ENCODE data around the gene IL1R1.

IL1R1 gene

DNA sequence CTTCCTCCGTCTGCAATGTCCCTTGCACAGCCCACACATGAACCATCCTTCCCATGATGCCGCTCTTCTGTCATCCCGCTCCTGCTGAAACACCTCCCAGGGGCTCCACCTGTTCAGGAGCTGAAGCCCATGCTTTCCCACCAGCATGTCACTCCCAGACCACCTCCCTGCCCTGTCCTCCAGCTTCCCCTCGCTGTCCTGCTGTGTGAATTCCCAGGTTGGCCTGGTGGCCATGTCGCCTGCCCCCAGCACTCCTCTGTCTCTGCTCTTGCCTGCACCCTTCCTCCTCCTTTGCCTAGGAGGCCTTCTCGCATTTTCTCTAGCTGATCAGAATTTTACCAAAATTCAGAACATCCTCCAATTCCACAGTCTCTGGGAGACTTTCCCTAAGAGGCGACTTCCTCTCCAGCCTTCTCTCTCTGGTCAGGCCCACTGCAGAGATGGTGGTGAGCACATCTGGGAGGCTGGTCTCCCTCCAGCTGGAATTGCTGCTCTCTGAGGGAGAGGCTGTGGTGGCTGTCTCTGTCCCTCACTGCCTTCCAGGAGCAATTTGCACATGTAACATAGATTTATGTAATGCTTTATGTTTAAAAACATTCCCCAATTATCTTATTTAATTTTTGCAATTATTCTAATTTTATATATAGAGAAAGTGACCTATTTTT lies 35.4 kb downstream of the IL1R1 start:
- no peak for DNase-seq

DNA sequence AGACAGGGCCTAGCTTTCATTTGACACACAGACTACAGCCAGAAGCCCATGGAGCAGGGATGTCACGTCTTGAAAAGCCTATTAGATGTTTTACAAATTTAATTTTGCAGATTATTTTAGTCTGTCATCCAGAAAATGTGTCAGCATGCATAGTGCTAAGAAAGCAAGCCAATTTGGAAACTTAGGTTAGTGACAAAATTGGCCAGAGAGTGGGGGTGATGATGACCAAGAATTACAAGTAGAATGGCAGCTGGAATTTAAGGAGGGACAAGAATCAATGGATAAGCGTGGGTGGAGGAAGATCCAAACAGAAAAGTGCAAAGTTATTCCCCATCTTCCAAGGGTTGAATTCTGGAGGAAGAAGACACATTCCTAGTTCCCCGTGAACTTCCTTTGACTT lies 36.5 kb downstream of the IL1R1 start:
- DNase-seq: no peak

DNA sequence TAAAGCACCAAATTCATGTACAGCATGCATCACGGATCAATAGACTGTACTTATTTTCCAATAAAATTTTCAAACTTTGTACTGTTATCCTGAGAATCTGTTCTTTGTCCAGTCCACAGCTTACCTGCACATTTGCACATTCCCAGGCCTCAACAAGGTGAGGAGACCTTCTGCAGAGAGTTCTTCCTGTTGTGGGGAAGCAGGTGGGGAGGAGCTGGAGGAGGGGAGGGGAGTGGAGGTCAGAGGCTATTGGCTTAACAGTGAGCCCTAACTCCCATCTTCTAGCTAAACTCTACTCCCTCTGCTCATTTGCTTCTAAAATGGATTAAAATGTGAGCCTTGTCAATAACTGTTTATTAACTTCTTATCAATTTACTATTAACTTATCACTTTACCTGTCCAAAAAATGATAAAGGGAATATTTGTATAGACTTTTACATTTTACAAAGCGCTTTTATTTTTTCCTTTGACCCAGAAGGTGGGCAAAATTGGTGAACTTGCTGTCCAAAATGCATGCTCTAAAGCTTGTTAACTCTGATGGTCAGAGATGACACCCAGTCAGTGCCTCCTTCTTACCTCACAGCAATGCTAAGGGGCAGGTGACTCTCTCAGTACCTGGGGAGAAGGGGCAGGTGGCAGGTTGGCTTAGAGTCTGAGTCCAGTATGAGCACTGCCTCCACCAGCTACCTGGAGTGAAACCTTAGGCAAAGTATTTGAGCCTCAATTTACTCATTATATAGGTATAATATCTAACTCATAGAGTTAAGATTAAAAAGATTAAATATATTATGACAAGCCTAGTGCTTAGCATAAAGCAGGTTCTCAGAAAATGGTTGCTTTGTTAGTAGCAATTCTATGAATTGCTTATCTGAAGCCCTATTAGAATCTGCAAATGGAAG lies 37.5 kb downstream of the IL1R1 start:
- DNase-seq: no peak

DNA sequence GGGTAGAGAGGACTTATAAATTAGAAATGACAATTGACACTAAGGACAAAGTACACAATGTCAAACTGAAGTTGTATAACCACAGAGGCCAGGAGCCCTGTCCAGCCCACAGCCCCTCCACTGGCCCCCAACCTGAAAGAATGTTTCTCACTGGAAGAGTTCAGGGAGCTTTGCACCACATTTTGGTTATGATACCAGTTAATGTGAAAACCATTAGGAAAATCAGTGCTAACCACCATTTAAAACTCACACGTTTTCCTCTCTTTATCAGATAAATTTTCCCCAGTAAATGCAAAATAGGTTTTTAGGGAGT lies 38.1 kb downstream of the IL1R1 start:
- DNase-seq: no peak

DNA sequence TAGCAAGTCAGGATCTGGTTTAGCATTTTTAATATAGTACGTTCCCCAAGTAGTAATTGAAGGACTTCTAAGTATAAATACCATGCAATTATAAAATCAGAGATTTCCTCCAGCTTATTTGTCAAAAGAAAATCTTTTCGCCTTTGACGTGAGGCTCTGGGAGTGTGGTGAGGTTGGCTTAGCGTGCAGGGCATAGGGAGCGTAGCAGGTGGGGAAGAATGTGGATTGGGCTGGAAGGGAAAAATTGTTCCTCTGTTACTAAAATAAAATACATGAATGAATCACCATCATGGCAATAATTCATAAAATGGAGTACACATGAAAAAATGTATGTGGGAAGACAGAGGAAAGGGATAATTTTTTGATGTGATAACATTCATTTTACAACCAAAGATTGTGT lies 38.8 kb downstream of the IL1R1 start:
- DNase-seq: no peak

DNA sequence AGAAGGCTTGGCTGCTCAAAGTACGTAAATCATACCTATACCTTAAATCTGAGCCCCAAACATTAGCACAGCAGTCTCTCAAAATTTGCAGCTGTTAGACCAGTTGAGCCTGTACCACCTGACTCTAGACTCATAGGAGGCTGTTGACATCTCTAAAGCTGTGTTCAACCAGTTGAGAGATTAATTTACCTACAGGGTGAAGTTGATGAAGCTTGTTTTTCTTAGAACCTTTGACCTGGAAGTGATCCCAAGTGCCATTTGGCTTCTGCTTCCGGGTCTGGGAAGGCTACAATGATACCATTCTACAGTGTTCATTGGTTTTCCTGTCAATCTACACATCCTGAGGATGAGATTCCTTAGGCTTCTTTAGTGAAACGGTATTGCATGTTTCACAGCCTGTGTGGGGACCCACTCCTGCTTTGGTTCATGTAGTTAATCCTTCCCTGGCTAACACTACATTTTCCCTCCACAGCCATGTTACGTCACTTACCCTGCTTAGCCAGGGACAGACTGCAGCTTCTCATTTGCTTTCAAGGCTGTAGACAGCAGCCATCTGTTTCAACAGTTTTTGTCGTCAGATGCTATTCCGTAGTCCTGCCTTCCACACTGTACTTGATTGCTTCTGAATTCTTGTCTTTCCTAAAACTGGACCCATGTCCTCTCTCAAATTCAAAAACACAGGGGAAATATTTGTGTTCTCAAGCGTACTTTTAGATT lies 39.5 kb downstream of the IL1R1 start:
- no peak for DNase-seq

DNA sequence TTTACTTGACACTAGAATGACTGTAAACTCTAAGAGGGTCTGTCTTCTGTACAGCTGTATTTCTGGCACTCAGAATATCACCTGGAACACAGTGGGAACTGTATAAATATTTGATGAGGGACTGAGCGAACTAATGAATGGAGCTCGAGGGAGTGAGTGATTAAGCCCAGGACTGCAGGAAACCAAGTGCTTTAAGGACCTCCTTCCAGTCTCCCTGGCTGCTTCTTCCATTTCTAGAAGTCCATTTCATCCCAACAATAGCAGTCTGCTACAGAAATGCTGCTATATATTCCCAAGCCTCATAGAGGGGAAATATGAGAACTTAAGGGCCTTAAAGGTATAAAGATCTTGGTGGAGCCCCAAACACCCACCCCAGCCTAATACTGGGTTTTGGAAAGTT lies 41.5 kb downstream of the IL1R1 start:
- DNase-seq: no peak

DNA sequence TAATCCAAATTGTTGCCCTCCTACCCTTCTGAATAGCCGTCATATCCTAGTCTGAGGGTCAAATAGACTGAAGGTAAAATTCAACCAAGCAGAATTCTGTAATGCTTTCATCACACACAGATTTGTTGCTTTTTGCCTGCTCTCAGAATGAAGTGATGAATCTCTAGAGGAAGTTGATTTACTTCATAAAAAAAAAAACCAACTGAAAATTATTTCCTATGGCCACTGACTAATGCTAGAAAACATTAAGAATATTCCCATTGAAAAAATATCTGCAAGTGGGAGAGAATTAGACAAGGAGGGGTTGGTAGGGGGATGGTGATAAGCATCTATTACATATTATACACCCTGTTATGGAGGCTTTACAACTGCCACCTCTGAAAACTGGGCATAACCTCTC lies 42.0 kb downstream of the IL1R1 start:
- DNase-seq: no peak

DNA sequence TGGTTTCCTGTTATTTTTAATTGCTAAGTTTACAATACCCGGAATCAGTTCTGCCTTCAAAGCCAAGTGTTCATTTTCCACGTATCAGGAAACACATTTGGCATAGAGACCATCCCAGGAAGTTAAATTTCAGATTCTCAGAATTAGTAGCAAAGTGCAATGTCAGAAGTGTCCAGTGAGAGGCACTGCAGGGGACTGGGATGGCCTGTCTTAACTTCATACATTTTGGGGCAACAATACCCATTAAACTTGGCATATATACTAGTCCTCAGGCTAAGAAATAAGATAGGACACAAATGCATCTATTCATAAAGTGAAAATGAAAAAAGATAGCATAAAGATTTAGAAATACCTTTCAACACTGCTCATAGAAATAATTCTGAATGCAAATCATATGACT lies 42.8 kb downstream of the IL1R1 start:
- peak; percentile 19 for DNase-seq

DNA sequence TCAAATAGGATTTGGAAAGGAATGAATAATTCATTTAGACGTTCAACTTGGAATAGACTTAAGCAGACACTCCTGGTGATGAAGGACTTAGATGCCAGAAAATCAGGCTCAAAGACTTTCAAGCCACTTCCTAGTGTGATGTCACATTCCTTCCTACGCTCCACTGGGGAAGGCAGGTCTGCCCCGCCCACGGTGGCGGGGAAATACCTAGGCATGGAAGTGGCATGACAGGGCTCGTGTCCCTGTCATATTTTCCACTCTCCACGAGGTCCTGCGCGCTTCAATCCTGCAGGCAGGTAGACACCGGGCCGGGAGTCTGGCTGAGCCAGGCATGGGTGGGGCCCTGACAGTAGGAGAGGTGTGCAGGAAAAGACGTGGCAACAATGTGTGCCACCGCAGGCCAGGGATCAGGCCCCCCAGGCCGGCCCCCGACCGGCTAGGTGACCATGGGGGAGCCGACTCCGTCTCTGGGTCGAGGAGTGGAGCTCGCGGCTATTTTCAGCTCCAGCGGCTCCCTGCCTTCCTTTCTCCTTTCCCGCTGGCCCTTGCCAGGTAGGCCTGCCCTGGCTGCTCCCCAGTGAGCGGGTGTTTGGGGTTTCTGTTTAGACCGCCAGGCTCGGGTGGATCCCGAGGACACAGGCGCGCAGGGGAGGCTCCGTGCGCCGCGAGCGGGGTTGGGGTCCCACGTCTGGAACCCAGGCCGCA lies 44.4 kb downstream of the IL1R1 start, which contains the start of gene IL1RL2:
Gene IL1RL2 (plus strand): TSS at position 233 of the 705 bp plus-strand sequence. CDS start 845 bp downstream, outside the sequence.
- no peak for DNase-seq

DNA sequence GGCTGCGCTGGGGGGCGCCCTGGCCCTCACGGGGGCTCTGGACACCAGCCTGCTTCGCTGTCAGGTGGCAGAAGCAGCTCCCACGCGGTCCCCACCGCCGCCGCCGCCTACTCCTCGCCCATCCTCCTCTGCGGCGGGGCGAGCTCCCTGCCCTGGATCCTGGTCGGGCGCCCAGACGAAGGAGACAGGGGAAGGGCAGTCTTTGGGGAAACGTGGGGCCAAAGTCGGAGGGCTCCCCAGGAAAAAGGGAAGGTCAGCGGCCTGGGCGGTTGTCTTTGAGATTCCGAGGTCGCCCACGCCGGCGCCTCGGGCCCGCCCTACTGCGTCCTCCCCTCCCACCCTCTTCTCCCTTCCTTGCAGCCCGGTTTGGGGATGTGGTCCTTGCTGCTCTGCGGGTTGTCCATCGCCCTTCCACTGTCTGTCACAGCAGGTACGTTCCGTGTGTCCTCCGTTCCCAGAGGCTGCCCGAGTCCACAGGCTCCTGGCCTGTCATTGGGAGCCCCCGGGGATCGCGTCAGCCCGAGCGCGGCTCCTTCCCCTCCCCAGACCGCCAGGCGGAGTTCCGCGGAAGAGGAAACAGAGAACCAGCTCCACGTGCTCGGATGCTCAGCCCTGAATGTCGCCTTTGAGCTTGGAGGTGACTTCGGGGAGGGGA lies 45.1 kb downstream of the IL1R1 start:
- peak; percentile 36 for DNase-seq

DNA sequence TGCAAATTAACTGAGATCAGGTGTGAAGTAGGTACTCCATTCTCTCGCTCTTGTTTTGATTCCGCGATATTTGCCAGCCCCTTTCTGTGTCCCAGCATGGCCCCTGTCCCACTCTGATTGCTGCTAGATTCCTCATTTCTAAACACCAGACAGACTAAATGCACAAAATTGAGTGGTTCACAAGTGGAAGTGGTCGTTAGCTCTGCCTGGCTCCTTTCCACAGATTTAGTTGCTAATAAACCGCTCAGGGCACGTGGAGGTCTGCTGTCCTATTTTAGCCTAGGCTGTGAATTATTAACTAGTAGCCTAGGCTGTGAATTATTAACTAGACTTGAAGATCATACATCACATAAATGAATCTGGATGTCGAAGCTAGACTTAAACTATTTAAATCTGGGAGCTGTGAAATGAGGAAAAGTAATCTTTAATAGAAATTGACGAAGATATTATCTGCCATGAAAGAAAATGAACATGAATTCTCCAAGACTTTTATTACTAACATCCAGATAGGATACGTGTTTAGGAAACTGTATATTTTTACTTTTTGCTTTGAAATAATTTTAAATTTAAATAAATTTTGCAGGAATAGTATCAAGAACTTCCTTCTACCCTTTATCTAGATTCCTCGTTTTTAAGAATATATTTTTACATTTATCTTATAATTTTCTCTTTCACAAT lies 48.0 kb downstream of the IL1R1 start:
- no peak for DNase-seq

DNA sequence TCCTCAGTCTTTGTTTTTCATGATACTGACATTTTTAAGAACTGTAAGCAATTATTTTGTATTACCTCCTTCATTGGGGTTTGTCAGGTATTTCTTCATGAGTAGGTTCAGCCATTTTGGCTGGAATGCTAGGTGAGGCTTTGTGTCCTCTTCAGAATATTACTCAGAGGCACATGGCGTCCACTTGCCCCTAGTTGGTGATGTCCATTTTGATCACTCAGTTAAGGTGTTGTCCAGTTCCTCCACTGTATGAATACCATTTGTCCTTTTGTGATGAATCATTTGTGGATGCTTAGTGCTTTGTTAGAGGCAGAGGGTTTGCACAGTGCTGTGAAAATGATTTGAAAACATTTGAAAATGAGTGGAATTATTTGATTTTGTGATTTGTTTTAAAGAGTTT lies 49.0 kb downstream of the IL1R1 start:
- DNase-seq: no peak

DNA sequence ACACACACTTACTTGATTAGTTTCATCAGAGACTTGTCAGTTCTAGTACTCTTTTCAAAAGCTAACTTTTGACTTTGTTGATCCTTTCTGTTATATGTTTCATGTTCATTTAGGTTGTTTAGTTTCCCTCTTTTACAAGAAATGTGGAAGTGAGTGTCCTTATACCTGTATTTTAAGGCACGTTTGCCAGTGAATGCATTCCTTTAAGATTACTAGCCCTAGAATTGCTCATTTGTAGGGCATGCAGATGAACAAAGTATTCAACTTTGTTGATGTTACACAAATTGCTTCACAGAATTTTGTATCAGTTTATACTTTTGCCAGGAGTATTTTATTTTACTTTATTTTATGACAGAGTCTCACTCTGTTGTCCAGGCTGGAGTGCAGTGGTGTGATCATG lies 50.5 kb downstream of the IL1R1 start:
- no peak for DNase-seq

DNA sequence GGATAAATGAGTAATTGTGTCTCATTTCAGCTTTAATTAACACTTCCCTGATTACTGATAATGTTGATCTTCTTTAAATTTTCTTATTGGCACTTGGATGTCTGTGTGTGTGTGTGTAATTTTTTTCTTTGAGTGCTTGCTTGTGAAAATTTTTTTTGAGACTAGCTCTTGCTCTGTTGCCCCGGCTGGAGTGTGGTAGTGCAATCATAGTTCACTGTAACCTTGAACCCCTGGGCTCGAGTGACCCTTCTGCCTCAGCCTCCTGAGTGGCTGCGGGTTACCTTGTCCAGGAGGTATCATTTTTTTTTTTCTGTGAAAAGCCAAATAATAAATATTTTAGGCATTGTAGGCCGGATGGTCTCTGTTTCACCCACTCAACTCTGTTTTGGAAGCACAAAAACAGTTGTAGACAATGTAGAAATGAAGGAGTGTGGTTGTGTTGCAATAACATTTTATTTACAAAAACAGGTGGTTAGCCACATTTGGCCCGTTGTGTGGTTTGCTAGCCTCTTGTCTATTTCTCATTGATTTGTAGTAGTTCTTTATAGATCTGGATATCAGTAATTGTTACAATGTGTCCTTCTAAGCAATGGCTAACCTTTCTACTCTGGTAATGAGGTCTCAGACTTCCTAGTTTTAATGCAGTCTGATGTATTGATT lies 52.2 kb downstream of the IL1R1 start:
- DNase-seq: no peak

DNA sequence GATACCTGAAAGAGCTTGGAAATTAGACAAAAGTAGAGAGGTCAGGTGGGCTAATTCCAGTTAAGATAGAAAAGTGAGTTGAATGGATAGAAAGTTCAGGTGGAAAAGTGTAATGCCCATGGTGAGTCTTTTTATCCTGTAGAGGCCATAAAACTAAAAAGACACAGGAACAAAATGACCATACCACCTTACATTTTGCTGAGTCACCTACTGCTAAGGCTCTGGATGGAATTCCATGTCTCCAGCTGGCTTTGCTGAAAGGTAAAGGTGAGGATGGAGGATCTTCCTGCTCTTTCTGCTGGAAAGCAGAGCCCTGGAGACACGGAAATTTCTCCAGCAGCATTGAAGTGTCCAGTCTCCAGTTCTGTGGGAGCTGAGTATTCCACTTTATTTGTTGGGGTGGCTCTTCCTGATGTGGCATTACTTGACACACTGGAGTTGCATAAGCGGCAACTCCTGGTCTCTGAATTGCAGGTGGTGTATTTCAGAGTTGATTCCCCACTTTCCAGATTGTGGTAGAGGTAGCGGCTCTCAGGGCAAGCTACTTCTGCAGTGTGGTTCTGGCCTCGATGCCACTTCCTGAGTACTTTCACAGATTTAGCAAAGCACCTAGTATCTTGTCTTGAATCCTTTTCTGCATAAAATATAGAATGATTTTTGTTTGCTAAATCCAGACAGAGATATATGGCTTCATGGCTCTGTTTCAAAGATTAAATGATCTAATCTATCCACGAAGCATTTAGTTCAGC lies 55.0 kb downstream of the IL1R1 start:
- DNase-seq: no peak

DNA sequence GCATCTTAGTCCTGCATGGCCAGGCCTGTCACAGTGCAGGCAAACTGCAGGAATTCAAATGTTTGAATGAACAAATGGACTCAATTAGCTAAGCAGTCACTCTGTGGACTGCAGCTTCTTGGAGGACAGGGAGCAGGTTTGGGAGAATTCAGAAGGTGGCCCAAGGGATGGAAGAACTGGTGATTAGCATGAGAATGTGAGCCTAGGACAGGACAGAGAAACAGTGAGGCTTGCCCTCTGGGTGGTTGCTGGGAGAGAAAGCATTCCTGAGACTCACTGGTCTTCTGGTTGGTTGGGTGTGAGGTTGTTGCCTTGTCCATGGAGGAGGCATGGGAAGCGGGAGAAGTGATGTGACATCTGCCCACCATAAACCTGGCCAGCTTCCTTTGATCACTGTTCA lies 58.0 kb downstream of the IL1R1 start:
- no peak for DNase-seq

DNA sequence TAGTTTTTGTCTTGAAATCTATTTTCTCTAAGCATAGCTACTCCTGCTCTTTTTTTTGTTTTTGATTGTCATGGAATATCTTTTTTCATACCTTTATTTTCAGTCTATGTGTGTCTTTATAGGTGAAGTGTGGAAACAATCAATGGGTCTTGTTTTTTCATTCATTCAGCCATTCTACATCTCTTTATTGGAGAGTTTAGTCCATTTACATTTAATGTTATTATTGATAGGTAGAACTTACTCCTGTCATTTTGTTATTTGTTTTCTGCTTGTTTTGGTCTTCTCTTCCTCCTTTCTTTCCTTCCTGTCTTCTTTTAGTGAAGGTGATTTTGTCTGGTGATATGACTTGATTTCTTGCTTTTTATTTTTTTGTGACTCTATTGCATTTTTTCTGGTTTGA lies 62.1 kb downstream of the IL1R1 start:
- DNase-seq: no peak

DNA sequence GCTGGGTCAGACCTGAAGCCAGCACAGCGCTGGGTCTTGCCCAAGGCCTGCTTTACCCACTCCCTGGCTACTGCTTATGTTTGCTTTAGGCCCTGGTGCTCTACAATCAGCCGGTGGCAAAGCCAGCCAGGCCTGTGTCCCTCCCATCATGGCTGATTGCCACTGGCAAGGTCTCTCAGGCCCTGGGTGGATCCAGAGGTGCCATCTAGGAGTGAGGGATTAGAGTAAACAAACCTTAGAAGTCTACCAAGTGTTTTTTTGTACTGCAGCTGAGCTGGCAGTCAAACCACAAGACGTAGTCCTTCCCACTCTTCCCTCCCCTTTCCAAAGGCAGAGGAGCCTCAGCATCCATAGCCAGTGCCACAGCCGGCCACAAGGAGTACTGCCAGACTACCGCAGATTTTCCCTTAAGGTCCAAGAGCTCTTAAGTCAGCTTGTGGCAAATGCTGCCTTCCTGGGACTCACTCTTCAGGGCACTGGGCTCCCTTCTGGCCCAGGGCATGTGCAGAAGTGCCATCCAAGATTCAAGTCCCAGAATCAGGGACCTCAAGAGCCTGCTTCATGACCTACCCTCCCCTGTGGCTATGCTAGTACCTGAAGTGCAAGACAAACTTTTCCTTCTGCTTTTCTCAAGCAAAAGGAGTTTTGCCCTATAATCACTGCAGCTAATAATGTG lies 64.3 kb downstream of the IL1R1 start:
- no peak for DNase-seq

DNA sequence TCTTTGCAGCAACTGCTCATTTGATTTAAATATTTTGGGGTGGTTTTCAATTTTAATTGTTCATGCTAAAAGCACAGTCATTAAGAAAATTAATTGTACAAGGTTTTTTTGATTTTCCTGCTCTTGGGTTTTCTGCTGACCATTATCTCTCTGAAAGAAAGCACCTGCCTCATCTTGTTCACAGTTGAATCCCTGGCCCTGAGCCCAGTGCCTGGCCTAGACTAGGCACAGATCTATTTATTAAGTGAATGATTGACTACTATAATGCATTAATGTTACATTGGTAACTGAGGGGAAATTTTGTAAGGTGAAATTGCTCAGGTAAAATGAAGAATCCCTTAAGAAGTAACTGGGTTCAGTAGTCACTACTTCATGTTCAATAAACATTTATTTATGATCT lies 66.2 kb downstream of the IL1R1 start:
- DNase-seq: no peak

Measured in activated CD4-positive, alpha-beta T cell treated with anti-CD3 and anti-CD28 coated beads, Interleukin-2, amount 50 U/mL, for 16 hours (primary cell).